ENCODE measurements around the gene CRTC1.

DNA sequence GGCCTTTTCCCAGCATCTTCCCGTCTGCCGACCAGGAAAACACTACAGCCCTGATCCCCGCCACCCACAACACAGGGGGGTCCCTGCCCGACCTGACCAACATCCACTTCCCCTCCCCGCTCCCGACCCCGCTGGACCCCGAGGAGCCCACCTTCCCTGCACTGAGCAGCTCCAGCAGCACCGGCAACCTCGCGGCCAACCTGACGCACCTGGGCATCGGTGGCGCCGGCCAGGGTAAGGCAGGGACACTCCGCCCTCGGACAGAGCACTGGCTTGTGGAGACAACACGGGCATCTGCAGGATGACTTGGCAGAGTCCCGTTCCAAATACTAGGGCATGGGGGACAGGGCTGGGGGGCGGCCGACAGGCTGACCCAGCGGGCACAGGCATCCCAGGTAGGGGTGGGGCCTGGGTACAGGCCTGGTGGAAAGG, 76.5 kb downstream of the CRTC1 start:
- TF ChIP-seq, protein P1, sequence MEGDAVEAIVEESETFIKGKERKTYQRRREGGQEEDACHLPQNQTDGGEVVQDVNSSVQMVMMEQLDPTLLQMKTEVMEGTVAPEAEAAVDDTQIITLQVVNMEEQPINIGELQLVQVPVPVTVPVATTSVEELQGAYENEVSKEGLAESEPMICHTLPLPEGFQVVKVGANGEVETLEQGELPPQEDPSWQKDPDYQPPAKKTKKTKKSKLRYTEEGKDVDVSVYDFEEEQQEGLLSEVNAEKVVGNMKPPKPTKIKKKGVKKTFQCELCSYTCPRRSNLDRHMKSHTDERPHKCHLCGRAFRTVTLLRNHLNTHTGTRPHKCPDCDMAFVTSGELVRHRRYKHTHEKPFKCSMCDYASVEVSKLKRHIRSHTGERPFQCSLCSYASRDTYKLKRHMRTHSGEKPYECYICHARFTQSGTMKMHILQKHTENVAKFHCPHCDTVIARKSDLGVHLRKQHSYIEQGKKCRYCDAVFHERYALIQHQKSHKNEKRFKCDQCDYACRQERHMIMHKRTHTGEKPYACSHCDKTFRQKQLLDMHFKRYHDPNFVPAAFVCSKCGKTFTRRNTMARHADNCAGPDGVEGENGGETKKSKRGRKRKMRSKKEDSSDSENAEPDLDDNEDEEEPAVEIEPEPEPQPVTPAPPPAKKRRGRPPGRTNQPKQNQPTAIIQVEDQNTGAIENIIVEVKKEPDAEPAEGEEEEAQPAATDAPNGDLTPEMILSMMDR (IDR thresholded peaks at IDR 0.05; ENCODE audit: insufficient read depth, low read length, poor library complexity, severe bottlenecking), result no peak
- TF ChIP-seq EZH2phosphoT487 (conservative IDR thresholded peaks at IDR 0.05; ENCODE audit: low read length), result no peak

All from SU-DHL-6 (cell line).